Subcutaneous abdominal adipose tissue (tissue), 5 donors: ENCODE results near the gene ARHGEF4.

Experiments
- H3K27ac ChIP-seq: one replicate; pipeline ENCODE4 v1.7.0; 2013; ENCODE audit warnings: low read depth, mild to moderate bottlenecking, inconsistent platforms, low read length, moderate library complexity
- H3K27me3 ChIP-seq, 5 donors: one replicate each; pipeline ENCODE4 v1.7.0; 2013; ENCODE audit warnings: low read length in 5 of 5, inconsistent platforms in 1 of 5; ENCODE audit not compliant: control insufficient read depth in 5 of 5, insufficient read depth in 4 of 5
- H3K36me3 ChIP-seq, 5 donors: one replicate each; pipeline ENCODE4 v1.7.0; 2013; ENCODE audit warnings: low read length in 5 of 5; ENCODE audit not compliant: control insufficient read depth in 5 of 5, insufficient read depth in 5 of 5
- H3K4me1 ChIP-seq, 5 donors: one replicate each; pipeline ENCODE4 v1.7.0; 2013; ENCODE audit warnings: low read length in 5 of 5, mild to moderate bottlenecking in 3 of 5, moderate library complexity in 1 of 5; ENCODE audit not compliant: control insufficient read depth in 5 of 5, insufficient read depth in 5 of 5
- H3K4me3 ChIP-seq, 5 donors: one replicate each; pipeline ENCODE4 v1.7.0; 2013; ENCODE audit warnings: low read length in 5 of 5, low read depth in 1 of 5
- H3K9ac ChIP-seq, 5 donors: one replicate each; pipeline ENCODE4 v1.7.0; 2013; ENCODE audit warnings: low read length in 5 of 5, mild to moderate bottlenecking in 4 of 5, moderate library complexity in 3 of 5
- H3K9me3 ChIP-seq, 5 donors: one replicate each; pipeline ENCODE4 v1.7.0; 2013; ENCODE audit warnings: low read length in 5 of 5; ENCODE audit not compliant: control insufficient read depth in 5 of 5
- donor health status: healthy.
- donor health status: healthy.
- donor health status: healthy.
- donor health status: healthy.
- donor health status: healthy.

The ARHGEF4 gene

DNA sequence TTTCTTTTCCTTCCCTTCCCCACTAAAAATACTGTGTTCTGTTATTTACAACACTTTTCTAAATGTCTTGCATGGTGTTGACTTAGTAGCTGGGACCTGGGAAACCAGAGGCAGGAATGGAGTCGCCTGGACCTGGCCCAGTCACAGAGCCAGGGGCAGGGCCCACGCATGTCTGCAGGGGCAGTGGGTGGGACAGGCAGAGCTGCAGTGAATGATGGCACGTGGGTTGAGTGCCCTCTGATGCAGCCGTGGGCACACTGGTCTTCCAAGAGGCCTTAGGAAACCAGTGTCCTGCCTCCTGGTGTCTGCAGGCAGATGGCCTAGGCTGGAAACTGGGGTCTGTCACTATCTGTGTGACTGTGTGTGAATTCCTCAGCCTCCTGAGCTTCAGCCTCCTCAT, 46.8 kb downstream of the ARHGEF4 start:
- peaks cover 0 to 8% (median 2%) of the 10 kb centered on the region in 5 donors for H3K27me3 ChIP-seq
- no peak overlapping the region for H3K9ac ChIP-seq
- H3K4me3 ChIP-seq = no peak overlapping the region
- H3K36me3 ChIP-seq = no peaks in the 10 kb centered on the region
- peaks cover 0 to 4% (median 2%) of the 10 kb centered on the region in 5 donors for H3K9me3 ChIP-seq
- H3K27ac ChIP-seq = no peak overlapping the region
- H3K4me1 ChIP-seq = no peaks in the 10 kb centered on the region

- H3K4me3 ChIP-seq = no peak overlapping the region
- H3K36me3 ChIP-seq = no peaks in the 10 kb centered on the region
- H3K27me3 ChIP-seq = peaks cover 0 to 8% (median 2%) of the 10 kb centered on the region in 5 donors
- no peaks in the 10 kb centered on the region for H3K4me1 ChIP-seq
- no peaks in the 10 kb centered on the region for H3K9me3 ChIP-seq
- H3K9ac ChIP-seq = no peak overlapping the region
- no peak overlapping the region for H3K27ac ChIP-seq
These were observed 47.3 kb downstream of the ARHGEF4 start for GRCh38 chr2:130884013-130884412.

DNA sequence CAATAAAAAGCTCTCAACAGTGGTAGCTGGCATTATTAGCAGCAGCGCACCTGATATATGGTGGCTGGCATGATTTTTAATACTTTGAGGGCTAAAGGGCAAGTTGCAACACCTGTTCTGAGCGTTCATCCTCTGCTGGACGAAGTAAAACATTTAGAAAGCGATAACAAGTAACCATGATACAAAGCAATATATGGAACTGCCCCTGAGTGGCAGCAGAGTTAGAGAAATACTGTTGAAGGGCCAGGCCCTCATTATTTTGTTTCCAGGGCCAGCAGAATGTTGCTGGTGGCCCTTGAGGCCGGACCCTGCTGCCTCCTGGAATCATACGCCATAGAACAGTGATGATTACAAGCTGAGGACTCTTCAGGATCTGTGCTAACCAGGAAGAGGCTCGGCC, 47.8 kb downstream of the ARHGEF4 start:
- no peaks in the 10 kb centered on the region for H3K4me1 ChIP-seq
- no peaks in the 10 kb centered on the region for H3K9me3 ChIP-seq
- peaks cover 0 to 8% (median 2%) of the 10 kb centered on the region in 5 donors for H3K27me3 ChIP-seq
- no peaks in the 10 kb centered on the region for H3K36me3 ChIP-seq
- H3K27ac ChIP-seq = no peak overlapping the region
- H3K4me3 ChIP-seq = no peak overlapping the region
- no peak overlapping the region for H3K9ac ChIP-seq

DNA sequence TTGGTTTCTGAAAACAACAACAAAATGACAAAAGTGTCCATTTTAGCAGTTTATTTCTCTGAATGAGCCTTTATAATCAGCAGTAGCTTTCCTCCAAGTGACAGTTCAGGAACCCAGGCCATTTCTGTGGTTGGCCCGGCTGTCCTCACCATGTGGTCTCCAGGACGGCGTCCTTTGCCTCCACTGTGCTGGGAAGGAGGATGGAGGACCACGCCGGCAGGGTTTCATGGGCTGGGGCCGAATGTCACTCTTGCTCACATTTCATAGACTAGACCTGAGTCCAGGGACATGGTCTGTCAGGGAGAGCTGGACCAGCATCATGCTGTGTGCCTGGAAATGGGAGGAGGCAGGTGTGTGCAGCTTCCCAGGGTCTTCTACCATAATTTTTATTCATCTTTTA, 50.9 kb downstream of the ARHGEF4 start:
- H3K4me1 ChIP-seq = no peaks in the 10 kb centered on the region
- H3K4me3 ChIP-seq = no peak overlapping the region
- H3K27me3 ChIP-seq = peaks cover 0 to 2% (median 0%) of the 10 kb centered on the region in 5 donors
- no peaks in the 10 kb centered on the region for H3K9me3 ChIP-seq
- H3K27ac ChIP-seq = no peak overlapping the region
- no peaks in the 10 kb centered on the region for H3K36me3 ChIP-seq
- H3K9ac ChIP-seq = no peak overlapping the region

GRCh38 chr2:130890941-130891669, 54.4 kb downstream of the ARHGEF4 start:
- Histone ChIP-seq H3K27ac (no peak overlapping the region), H3K9me3 (peaks cover 0 to 5% (median 5%) of the 10 kb centered on the region in 5 donors), H3K27me3 (peaks cover 0 to 5% (median 0%) of the 10 kb centered on the region in 5 donors), H3K36me3 (no peaks in the 10 kb centered on the region), H3K4me3 (no peak overlapping the region), H3K4me1 (no peaks in the 10 kb centered on the region), H3K9ac (no peak overlapping the region)

DNA sequence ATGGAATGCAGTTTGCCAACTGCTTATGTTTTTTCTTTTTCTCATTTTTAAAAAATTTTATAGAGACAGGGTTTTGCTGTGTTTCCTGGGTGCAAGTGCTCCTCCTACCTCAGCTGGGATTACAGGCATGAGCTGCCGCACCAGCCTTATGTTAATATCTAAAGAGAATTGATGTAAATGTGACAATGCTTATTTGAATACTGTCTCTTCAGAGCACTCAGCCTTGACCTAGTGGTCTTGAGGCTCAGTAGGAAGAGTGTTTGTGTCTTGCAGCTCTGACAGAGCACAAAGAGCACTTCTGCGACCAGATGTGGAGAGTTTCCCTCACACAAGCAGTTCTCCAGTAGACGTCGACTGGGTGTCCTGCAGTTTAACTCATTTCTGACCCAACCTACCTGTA, 55.3 kb downstream of the ARHGEF4 start:
- peaks cover 0 to 5% (median 5%) of the 10 kb centered on the region in 5 donors for H3K9me3 ChIP-seq
- H3K27ac ChIP-seq = no peak overlapping the region
- H3K27me3 ChIP-seq = peaks cover 0 to 8% (median 0%) of the 10 kb centered on the region in 5 donors
- H3K36me3 ChIP-seq = no peaks in the 10 kb centered on the region
- no peak overlapping the region for H3K9ac ChIP-seq
- H3K4me3 ChIP-seq = no peak overlapping the region
- no peaks in the 10 kb centered on the region for H3K4me1 ChIP-seq

GRCh38 chr2:130892793-130893785, 56.4 kb downstream of the ARHGEF4 start:
- peaks cover 0 to 8% (median 3%) of the 10 kb centered on the region in 5 donors for H3K27me3 ChIP-seq
- H3K4me1 ChIP-seq = no peaks in the 10 kb centered on the region
- no peak overlapping the region for H3K4me3 ChIP-seq
- H3K27ac ChIP-seq = no peak overlapping the region
- no peaks in the 10 kb centered on the region for H3K36me3 ChIP-seq
- no peak overlapping the region for H3K9ac ChIP-seq
- H3K9me3 ChIP-seq = peaks cover 0 to 5% (median 5%) of the 10 kb centered on the region in 5 donors

GRCh38 chr2:130894326-130894942, 57.7 kb downstream of the ARHGEF4 start:
- no peaks in the 10 kb centered on the region for H3K4me1 ChIP-seq
- no peak overlapping the region for H3K4me3 ChIP-seq
- no peak overlapping the region for H3K27ac ChIP-seq
- peaks cover 0 to 5% (median 5%) of the 10 kb centered on the region in 5 donors for H3K9me3 ChIP-seq
- H3K27me3 ChIP-seq = peaks cover 0 to 8% (median 7%) of the 10 kb centered on the region in 5 donors
- no peak overlapping the region for H3K9ac ChIP-seq
- no peaks in the 10 kb centered on the region for H3K36me3 ChIP-seq

DNA sequence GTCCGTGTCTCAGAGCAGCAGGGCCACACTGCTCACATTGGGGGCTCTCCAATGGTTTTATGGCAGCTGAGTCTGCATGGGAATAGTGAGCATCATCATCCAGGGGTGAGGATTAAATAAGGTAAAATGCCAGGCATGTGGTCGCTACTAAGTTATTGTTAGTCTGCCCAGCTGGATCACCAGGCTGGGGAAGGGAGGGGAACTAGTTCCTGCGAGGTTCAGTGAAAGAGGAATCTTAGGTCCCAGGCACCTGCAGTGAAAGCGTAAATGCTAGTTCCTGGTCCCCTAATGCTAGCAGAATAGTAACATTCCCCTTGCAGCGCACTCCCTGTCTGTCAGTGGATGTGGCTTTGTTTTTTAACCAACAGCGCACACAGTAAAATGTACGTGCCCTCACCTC, 60.1 kb downstream of the ARHGEF4 start:
- no peaks in the 10 kb centered on the region for H3K4me1 ChIP-seq
- no peak overlapping the region for H3K9ac ChIP-seq
- no peak overlapping the region for H3K27ac ChIP-seq

More for the DNA sequence above, 60.1 kb downstream of the ARHGEF4 start:
- Histone ChIP-seq H3K9me3 (peaks cover 0 to 5% (median 5%) of the 10 kb centered on the region in 5 donors), H3K27me3 (peaks cover 0 to 8% (median 4%) of the 10 kb centered on the region in 5 donors), H3K4me3 (no peak overlapping the region), H3K36me3 (no peaks in the 10 kb centered on the region)
